NCI-H2196 (cell line): ENCODE results near the gene TNNI3K.
"Not testable (repeated sequence)": the region's sequence is repeated elsewhere in the genome, so short reads cannot be mapped to it uniquely, and the experiment has no call there.

Experiments used
- DNase-seq: peaks from one replicate; lab custom pipeline; 2025; ENCODE audit not compliant: unreplicated experiment; lab: John Stamatoyannopoulos, UW

Gene TNNI3K, protein sequence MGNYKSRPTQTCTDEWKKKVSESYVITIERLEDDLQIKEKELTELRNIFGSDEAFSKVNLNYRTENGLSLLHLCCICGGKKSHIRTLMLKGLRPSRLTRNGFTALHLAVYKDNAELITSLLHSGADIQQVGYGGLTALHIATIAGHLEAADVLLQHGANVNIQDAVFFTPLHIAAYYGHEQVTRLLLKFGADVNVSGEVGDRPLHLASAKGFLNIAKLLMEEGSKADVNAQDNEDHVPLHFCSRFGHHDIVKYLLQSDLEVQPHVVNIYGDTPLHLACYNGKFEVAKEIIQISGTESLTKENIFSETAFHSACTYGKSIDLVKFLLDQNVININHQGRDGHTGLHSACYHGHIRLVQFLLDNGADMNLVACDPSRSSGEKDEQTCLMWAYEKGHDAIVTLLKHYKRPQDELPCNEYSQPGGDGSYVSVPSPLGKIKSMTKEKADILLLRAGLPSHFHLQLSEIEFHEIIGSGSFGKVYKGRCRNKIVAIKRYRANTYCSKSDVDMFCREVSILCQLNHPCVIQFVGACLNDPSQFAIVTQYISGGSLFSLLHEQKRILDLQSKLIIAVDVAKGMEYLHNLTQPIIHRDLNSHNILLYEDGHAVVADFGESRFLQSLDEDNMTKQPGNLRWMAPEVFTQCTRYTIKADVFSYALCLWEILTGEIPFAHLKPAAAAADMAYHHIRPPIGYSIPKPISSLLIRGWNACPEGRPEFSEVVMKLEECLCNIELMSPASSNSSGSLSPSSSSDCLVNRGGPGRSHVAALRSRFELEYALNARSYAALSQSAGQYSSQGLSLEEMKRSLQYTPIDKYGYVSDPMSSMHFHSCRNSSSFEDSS

DNA sequence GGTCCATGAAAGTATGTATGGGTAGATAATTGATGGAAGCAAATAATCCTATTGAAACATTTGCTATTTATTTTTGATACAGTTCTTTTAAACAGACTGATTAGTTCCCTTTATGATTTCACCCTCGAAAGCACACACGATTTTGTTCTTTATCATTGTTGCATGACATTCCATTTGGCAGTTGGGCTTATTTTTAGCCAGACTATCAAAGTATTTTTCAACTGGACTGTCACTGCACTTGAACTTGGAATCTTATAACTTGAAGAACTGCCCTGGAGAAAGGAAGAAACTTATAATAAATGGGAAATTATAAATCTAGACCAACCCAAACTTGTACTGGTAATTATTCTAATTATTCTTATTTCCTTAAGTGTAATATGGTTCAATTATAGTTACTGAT is at the start of gene TNNI3K:
Gene TNNI3K, plus strand, starts transcription at position 235 of the 400 bp plus-strand sequence. Its CDS starts 65 bp downstream, at position 300.
- no peak for DNase-seq

DNA sequence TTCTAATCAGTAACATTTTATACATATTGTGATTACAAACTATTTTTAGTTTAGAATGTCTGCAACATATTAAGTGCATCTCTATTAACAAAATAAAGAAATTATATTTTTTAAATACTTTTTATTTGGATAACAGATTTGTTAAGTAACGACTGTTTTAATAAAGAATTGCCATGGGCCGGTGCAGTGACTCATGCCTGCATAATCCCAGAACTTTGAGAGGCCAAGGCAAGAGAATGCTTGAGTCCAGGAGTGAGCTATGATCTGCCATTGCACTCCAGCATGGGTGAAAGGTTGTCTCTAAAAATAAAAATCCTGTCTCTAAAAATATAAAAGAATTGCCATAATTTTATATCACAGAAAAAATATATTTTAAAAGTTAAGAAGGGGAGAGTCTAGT is 41.3 kb upstream of the TNNI3K start:
- DNase-seq, result no peak

DNA sequence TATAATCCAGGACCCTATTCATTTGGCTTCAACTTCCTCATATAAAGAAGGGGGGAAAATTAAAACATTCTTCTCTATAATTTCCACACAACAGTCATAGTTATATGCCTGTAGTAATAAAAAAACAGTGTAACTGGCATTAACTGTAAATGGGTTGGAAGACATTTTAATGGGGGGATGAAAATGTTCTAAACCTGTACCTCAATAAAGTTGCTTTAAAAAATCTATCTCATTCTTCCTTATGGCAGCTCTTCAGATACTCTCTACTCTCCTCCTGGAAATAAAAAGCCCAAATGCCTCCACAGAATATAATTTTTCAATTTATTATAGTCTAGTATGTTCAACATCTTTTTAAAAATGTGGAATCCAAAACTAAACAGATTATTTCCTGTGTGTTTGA is 39.8 kb upstream of the TNNI3K start:
- DNase-seq, result no peak

DNA sequence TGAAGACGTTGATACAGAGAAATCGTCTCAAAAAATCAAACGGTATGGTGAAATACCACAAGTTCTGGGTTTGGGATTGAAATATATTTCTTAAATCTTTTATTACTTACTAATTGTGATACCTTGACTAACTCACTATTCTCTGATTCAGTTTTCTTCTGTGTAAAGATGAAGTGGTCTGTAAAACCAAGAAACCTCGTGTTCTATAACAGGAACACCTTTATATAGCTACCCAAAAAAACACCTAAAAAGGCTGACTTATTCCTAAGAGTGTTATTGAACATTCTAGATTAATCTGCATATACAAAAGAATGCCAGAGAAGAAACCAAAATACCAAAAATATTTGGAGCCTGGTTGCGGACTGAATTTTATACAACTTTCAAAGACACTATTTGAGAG is 37.9 kb upstream of the TNNI3K start:
- no peak for DNase-seq

DNA sequence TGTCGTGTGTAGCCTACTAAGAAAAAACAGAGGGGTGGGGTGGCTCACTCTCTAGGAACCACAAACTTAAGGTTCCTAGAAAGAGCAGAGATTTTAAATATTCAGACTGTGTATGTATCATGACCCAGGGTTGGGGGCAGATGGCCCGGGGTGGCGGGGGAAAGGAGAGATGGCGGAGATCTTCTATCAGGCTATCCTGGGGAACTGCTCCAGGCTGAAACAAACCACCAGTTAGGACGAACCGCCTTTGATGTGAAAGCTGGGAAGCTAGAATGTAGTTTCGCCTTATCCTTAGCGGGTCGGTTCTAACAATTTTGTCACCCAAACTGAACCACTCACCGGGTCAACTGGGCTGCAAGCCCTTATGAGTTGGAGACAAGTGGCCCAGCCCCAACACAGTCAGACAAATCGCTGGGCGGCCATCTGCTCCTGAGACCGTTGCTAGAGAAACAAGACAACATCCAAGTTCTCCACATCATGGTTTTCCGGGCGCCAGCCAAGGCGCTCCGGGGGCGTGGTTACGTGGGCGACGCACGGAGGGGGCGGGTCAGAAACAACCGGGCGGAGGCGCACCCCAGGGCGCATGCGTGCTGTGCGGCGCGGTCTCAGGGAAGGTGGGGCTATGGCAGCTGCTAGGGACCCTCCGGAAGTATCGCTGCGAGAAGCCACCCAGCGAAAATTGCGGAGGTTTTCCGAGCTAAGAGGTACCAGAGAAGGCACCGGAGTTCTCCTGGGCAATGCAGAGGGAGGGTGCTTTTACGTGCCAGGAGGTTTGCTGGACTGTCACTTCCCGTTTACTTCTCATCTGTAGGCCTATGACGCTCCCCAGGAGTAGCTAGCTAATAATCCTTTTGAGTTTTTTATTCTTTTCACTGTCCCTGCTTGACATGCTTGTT is 37.3 kb upstream of the TNNI3K start, which contains the start of the genes FPGT and LRRIQ3:
Gene FPGT, plus strand, starts transcription at position 586 of the 896 bp plus-strand sequence. Its CDS starts 37 bp downstream, at position 623.
Gene LRRIQ3, minus strand, starts transcription at position 520 of the 896 bp plus-strand sequence. CDS start 14,492 bp downstream, outside the sequence.
- peak; percentile 97 for DNase-seq

DNA sequence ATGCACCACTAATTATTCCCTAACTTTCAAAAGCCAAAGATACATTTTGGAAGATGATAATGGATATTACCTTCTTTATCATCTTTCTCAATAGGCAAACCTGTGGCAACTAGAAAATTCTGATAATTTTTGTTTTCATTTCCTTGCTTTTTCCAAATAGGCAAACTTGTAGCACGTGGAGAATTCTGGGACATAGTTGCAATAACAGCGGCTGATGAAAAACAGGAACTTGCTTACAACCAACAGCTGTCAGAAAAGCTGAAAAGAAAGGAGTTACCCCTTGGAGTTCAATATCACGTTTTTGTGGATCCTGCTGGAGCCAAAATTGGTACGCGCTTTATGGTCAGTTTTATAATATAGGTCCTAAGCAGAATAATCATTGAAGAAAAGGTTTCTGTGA is 35.7 kb upstream of the TNNI3K start:
- no peak for DNase-seq

DNA sequence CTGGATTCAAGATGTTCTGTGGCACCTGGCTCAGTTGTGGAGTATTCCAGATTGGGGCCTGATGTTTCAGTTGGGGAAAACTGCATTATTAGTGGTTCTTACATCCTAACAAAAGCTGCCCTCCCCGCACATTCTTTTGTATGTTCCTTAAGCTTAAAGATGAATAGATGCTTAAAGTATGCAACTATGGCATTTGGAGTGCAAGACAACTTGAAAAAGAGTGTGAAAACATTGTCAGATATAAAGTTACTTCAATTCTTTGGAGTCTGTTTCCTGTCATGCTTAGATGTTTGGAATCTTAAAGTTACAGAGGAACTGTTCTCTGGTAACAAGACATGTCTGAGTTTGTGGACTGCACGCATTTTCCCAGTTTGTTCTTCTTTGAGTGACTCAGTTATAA is 29.9 kb upstream of the TNNI3K start:
- no peak for DNase-seq

DNA sequence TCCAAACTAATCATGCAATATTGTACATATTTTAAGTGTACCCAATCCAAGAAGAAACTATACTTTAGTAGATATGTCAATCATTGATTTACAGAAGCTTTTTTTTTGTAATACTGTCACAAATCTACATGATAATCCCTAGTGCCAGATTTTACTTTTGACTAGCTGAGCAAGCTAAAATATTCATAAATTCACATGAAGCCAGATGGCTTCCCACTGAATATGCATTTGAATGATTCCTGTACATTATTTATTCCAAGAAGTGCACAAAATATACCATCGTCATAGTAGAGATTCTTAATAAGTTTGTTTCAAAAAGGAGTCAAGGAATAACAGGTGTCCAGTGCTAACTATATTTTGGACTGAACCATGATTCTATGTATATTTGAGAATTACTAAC is 20.0 kb upstream of the TNNI3K start:
- no peak for DNase-seq

DNA sequence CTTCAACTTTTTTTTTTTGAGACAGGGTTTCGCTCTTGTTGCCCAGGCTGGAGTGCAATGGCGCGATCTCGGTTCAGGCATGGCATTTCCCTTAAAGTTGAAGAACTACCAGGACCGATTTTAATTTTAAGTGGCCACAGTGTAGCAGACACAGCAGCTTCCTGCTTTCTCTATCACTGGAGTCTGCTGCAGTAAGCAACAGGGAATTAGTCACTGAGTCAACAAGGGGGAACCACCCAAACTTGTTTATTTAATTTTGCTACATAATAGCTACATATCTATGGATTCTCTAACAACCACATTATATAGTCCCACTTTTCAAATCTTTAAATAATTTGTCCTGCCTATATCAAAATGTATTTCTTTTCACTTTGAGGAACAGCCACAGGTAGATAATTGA is 12.5 kb upstream of the TNNI3K start:
- no peak for DNase-seq

DNA sequence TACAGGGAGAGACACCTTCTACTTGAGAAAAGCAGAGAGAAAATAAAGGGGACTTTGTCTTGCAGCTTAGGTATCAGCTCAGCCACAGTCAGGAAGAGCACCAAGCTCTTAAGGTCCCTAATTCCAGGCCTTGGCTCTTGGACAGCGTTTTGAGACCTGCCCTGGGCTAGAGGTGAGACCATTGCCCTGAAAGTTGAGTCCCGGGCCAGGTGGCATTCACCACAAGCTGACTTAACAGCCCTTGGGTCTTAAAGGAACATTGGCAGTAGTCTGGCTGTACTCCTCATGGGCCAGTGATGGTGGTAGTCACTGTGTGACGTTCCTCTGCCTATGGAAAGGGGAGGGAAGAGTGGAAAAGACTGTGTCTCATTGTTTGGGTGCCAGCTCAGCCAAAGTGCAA is 11.7 kb upstream of the TNNI3K start:
- no peak for DNase-seq

DNA sequence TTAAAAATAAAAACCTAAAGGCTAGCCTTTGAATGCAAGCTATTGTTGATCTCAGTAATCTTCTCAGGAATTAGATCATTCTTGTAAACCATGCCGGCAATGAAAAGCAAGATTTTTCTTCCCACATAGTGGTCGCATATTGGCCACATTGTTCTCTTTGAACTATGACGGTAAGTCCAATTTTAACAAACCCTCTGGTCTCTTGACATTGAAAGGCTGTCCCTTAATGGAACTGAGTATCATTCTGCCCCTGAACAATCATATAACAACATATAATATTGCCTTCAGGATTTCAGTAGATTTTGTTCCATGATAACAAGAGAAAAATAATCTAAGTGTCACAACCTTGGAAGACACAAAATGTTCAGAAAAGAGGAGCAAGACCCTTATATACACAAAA is 1.3 kb downstream of the TNNI3K start:
- DNase-seq, result no peak

DNA sequence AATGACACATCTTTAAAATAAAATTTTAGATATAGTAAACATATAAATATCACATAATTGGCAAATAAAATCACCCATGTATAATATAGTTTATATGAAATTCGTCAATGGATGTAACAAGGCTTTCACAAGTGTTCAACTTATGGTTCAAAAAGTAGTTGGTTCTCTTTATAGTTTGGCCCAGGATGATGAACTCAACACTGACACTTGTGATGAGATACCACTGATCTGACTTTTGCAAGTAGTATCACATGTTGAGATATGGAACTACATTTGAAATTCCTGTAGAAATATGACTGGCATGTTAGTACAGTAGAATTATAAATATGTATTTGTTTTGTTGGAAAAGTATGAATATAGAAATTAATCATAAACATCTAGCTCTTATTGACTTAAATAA is 1.8 kb downstream of the TNNI3K start:
- no peak for DNase-seq

DNA sequence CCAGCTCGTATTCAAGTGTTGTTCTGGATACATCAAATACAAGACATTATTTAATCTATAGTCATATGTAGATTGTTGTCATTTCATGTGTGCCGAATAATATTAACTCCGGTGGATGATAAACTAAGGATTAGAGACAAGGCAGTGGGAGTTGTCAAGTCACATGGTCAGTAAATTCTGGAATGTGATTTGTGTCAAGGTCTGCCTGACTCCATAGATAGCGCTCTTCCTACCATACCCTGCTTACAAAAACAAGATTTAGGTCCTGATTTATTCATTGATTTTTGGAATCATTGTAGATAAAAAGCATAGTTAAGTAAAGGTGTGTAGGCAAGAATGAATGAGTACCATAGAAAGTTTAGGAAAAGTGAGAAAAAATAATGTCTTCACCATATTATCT is 2.6 kb downstream of the TNNI3K start:
- DNase-seq, result no peak

DNA sequence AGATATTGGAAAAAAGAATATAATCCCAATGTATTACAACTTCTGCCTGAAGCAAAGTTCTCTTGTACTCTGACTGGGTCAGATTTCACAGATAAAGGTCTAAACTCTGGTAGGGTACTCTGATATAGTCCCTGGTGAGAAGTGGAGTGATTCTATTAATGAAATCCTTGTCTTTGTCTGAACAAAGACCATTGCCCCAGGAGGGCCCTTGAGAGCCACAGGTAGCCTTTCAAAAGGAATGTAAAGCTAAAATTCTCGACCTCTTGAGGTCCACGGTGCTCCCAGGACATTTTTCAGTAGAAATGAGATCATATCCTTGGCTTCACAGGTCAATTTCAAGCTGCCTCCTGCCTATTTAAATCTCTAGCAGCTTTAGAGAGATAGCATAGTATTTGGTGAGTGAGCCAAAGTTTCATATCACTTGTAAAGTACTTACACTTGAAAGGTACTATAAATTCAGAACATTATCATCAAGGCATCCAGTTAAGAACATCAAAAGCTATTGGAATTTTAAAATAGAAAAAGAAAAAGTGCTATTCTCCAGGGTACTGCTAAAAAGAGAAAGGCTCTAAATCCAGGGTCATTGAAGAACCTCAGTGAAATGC is 10.1 kb downstream of the TNNI3K start:
- DNase-seq, result no peak

DNA sequence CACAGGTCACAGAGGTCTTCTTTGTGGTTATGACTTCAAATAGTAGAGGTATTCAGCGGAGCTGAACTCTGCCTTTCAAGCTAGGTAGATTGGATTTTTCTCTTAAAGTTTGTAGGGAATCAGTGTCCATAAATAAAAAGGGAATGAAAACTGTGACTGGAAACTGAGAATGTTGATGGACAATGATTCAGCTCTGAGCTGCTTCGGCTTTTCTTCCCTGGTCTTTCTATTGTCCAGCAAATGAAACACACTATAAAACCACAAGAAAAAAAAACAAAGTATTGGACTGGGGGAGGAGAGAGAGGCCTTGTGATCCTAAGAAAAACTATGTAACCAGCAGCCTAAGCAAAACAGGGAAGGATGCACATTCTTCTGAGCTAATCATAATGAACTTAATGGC is 11.1 kb downstream of the TNNI3K start:
- no peak for DNase-seq

DNA sequence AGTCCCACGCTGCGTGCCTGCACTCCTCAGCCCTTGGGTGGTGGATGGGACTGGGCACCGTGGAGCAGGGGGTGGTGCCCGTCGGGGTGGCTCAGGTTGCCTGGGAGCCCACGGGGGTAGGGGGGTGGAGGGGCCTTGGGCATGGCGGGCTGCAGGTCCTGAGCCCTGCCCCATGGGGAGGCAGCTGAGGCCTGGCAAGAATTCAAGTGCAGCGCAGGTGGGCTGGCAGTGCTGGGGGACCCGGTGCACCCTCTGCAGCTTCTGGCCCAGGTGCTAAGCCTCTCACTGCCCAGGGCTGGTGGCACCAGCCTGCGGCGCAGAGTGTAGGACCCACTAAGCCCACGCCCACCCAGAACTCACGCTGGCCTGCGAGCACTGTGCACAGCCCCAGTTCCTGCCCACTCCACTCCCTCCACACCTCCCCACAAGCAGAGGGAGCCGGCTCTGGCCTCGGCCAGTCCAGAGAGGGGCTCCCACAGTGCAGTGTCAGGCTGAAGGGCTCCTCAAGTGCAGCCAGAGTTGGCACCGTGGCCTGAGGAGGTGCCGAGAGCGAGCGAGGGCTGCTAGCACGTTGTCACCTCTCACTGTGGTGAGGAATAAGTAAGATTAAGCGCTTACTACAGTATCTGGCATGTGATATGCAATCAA is 12.8 kb downstream of the TNNI3K start:
- no peak for DNase-seq

DNA sequence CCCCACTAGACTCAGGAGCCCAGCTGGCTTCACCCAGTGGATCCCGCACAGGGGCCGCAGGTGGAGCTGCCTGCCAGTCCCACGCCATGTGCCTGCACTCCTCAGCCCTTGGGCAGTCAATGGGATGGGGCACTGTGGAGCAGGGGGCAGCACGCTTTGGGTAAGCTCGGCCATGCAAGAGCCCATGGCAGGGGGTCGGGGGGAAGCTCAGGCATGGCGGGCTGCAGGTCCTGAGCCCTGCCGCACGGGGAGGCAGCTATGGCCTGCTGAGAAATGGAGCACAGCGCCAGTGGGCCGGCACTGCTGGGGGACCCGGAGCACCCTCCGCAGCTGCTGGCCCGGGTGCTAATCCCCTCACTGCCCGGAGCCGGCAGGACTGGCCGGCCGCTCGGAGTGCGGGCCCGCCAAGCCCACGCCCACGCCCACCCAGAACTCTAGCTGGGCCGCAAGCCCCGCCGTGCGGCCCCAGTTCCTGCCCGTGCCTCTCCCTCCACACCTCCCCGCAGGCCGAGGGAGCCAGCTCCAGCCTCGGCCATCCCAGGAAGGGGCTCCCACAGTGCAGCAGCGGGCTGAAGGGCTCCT is 18.1 kb downstream of the TNNI3K start:
- not testable (repeated sequence) for DNase-seq

DNA sequence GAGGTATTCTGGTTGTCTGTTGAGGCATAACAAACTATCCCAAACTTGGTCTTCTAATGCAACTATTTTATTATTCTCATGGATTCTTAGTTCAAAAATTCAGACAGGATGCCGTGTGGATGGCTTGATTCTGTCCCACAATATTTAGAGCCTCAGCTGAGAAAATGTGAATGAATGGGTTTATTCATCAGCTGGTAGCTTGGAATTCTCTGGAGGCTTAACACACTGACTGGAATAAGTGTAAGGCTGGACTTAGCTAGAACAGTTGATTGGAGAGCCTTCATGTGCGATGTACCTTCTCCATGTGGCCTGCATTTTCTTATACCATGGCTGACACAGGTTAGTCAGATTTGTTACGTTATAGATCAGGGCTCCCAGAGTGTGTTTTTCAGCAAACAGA is 30.8 kb downstream of the TNNI3K start:
- no peak for DNase-seq

DNA sequence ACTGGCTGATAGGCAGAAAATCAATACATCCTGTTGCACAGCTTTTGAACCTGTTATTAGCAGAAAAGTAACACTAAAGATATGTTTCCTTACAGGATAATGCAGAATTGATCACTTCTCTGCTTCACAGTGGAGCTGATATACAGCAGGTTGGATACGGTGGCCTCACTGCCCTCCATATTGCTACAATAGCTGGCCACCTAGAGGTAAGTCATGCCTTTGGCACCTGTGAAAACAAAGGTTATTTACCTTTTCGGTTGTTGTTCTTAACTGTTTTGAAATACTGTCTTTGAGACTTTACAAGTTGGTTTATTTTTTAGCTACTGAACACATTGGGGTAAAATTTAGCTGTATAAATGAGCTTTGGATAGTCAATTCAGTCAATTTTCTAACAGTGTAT is 36.3 kb downstream of the TNNI3K start:
- no peak for DNase-seq
